ENCODE measurements around the gene MACF1.
"Not testable (repeated sequence)": the region's sequence is repeated elsewhere in the genome, so short reads cannot be mapped to it uniquely, and the experiment has no call there.

MACF1 gene, protein sequence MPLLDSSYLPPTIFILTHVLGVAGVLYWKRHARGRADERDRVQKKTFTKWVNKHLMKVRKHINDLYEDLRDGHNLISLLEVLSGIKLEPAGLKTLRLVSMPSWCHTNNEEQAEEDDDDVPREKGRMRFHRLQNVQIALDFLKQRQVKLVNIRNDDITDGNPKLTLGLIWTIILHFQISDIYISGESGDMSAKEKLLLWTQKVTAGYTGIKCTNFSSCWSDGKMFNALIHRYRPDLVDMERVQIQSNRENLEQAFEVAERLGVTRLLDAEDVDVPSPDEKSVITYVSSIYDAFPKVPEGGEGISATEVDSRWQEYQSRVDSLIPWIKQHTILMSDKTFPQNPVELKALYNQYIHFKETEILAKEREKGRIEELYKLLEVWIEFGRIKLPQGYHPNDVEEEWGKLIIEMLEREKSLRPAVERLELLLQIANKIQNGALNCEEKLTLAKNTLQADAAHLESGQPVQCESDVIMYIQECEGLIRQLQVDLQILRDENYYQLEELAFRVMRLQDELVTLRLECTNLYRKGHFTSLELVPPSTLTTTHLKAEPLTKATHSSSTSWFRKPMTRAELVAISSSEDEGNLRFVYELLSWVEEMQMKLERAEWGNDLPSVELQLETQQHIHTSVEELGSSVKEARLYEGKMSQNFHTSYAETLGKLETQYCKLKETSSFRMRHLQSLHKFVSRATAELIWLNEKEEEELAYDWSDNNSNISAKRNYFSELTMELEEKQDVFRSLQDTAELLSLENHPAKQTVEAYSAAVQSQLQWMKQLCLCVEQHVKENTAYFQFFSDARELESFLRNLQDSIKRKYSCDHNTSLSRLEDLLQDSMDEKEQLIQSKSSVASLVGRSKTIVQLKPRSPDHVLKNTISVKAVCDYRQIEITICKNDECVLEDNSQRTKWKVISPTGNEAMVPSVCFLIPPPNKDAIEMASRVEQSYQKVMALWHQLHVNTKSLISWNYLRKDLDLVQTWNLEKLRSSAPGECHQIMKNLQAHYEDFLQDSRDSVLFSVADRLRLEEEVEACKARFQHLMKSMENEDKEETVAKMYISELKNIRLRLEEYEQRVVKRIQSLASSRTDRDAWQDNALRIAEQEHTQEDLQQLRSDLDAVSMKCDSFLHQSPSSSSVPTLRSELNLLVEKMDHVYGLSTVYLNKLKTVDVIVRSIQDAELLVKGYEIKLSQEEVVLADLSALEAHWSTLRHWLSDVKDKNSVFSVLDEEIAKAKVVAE (N-terminal part only)

DNA sequence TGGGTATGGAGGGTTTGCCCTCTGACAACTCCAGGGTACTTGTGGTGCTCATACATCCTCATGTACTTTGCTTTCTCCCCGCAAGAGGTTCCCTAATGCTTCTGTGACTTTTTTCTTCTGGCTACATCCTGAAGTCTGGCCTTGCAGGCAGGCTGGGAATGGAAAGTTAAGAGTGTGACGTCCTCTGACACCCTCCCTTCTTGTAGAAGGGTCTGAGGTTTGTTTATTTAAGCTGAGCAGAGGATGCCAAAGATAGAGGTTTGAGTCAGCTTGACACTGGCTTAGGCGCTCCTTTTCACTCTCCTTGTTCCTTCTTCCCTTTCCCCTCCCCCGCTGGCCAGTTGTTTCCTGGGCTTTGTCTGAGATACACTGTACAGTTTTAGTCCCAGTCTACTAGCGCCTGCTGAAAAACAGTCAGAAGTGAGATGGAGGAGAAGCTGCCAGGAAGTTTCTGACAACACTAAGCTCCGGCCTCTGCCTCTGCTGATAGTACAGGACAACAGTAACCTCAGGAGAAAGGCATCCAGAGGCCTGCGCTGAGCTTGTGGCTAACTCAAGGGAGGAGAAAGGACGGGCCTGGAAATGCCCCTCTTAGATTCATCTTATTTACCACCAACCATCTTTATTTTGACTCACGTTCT, at the start of gene MACF1:
Gene MACF1, plus strand, starts transcription at position 255 of the 641 bp plus-strand sequence. Its CDS starts 328 bp downstream, at position 583.
- DNase-seq (ENCODE audit: extremely low read depth in 1 of 2, low read depth in 1 of 2), result no peak

GRCh38 chr1:39157304-39157703, 47.2 kb upstream of the MACF1 start:
- DNase-seq (ENCODE audit: extremely low read depth in 1 of 2, low read depth in 1 of 2), result no peak

- no peak for DNase-seq (ENCODE audit: extremely low read depth in 1 of 2, low read depth in 1 of 2)
These were observed 46.0 kb upstream of the MACF1 start for GRCh38 chr1:39158327-39159086.

DNA sequence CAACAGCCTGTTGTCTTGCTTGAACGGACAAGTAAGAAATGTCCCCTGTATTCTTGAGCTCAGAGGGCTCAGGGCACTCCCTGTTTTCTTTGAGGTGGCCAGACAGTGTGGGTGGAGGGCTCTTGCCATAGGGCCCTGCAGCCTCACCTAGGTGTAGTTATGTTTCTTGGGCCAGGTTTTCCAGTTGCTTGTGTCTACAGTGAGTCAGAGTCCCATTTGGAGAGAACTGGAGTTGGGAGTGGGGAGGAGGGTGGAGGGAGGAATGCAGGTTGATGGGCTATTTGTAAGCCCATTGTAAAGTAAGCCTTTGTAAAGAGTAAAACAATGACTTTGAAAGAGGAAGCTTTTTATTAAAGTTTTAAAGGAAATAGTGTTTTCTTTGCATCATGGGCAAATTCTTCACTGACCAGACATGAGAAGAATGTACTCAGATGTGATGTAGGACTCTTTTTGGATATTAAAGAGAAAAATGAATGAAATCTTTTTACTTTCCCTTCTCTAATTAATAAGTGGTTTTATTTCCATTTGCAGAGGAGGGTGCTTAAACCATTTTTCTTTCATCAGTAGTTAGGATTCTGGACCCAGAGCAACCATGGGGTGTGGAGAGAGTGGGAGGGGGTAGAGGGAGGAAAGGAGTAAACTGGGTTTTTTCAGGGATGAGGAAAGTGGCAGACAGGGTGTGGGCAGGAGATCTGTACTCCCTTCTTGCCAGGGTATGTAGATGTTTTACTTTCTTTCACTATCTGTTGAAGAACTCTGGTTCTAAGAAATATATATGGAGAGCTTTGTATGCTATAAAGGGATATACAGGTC, 45.1 kb upstream of the MACF1 start:
- DNase-seq (ENCODE audit: extremely low read depth in 1 of 2, low read depth in 1 of 2), result no peak

GRCh38 chr1:39160703-39161102, 43.8 kb upstream of the MACF1 start:
- DNase-seq (ENCODE audit: extremely low read depth in 1 of 2, low read depth in 1 of 2), result no peak

DNA sequence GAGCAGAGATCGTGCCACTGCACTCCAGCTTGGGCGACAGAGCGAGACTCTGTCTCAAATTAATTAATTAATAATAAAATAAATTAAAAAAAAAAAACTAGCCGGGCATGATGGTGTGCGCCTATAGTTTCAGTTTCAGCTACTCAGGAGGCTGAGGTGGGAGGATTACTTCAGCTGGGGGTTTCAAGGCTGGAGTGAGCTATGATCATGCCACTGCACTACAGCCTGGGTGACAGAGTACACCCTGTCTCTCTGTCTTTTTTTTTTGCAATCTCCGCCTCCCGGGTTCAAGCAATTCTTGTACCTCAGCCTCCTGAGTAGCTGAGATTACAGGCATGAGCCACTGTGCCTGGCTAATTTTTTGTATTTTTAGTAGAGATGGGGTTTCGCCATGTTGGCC, 42.7 kb upstream of the MACF1 start:
- not testable (repeated sequence) for DNase-seq (ENCODE audit: extremely low read depth in 1 of 2, low read depth in 1 of 2)

- DNase-seq (ENCODE audit: extremely low read depth in 1 of 2, low read depth in 1 of 2), result no peak
These were observed 41.0 kb upstream of the MACF1 start for GRCh38 chr1:39163469-39163868.

GRCh38 chr1:39164256-39164655, 40.2 kb upstream of the MACF1 start:
- DNase-seq (ENCODE audit: extremely low read depth in 1 of 2, low read depth in 1 of 2), result no peak

DNA sequence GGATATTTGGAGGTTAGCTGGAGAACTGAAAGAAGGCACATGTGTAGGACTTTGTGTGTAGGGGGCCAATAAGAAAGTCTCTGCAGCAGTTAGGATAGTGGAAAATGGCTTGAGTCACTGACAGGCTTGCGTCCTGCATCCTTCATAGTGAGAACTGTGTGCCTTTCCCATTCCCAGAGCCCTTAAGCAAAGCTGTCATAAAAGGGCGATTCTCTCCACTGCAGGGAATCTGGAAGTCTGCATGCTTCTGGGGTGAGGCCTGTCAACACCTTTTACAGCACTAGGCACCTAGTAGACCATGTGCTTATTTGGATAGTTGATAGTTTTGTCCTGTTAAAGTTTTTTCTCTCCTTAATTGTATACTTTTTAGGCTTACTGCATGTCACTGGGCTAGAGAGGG, 39.4 kb upstream of the MACF1 start:
- DNase-seq (ENCODE audit: extremely low read depth in 1 of 2, low read depth in 1 of 2), result no peak

GRCh38 chr1:39165488-39165887, 39.0 kb upstream of the MACF1 start:
- DNase-seq (ENCODE audit: extremely low read depth in 1 of 2, low read depth in 1 of 2), result no peak

DNA sequence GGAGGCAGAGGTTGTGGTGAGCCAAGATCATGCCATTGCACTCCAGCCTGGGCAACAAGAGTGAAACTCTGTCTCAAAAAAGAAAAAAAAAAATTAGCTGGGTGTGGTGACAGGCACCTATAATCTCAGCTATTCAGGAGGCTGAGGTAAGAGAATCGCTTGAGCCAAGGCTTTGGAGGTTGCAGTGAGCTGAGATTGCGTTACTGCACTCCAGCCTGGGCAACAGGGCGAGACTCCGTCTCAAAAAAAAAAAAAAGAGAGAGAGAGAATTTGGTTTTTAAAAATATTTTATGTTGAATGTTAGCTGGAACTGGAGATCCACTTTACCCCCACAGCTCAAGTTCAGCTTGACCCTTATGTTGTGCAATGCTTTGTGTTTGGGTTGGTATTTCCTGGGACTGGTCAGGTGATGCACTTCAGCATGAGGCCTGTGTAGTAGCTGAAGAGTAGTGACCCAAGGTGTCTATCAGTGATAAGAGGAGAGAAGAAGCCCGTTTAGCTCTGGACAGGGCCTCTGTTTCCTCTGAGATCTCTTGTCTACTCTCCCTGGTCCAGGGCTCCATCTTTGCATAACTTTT, 36.8 kb upstream of the MACF1 start:
- no peak for DNase-seq (ENCODE audit: extremely low read depth in 1 of 2, low read depth in 1 of 2)

GRCh38 chr1:39168301-39169080, 36.0 kb upstream of the MACF1 start:
- no peak for DNase-seq (ENCODE audit: extremely low read depth in 1 of 2, low read depth in 1 of 2)

GRCh38 chr1:39170731-39171667, 33.5 kb upstream of the MACF1 start:
- DNase-seq (ENCODE audit: extremely low read depth in 1 of 2, low read depth in 1 of 2), result no peak

DNA sequence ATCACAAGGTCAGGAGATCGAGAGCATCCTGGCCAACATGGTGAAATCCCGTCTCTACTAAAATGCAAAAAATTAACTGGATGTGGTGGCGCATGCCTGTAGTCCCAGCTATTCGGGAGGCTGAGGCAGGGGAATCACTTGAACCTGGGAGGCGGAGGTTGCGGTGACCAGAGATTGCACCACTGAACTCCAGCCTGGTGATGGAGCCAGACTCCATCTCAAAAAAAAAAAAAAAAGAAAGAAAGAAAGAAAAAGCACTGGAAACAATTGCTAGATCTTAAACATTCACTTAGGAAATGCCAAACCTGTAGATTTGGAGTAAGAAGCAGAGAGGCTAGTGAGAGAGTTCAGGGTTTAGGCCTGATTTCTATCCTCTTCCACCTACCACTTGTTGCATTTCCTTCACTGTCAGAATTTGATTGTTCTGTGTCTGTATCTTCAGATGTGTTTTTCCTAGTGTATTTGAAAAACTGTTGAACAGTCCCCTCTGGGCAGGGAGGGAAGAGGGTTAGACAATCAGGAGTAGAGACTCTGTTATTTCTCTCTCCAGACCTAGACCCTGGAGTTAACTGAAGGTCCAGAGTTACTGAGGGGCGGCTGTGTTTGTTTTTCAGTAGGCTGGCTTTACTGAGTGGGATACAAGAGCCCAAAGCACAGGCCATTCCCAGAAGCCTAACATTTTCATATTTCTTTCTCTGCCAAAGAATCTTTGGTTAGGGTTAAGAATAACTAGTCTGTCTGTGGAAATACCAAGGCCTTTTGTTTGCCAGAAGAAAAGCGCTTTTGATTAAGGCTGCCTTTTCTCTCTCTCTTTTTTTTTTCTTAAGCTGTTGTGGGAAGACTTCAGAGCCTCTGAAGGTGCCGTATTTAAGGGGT, 31.1 kb upstream of the MACF1 start:
- no peak for DNase-seq (ENCODE audit: extremely low read depth in 1 of 2, low read depth in 1 of 2)

- DNase-seq (ENCODE audit: extremely low read depth in 1 of 2, low read depth in 1 of 2), result no peak
These were observed 30.5 kb upstream of the MACF1 start for GRCh38 chr1:39173995-39174380.
